Calu3 (cell line): ENCODE results near the gene FAM124A. TPM values are rescaled to one million over a fixed set of nuclear protein-coding genes. Genes with fewer than 3 reads are reported as not detected.
"Not testable (repeated sequence)": the region's sequence is repeated elsewhere in the genome, so short reads cannot be mapped to it uniquely, and the experiment has no call there.

Source experiments
- BruUV-seq: library from RNA; stranded (reverse); fragments of 400-500 nt; replicated peaks from 2 replicates; lab custom pipeline; 2021; lab: Mats Ljungman, UMichigan
- CTCF ChIA-PET: fragments of 300-600 bp; sonication (Branson Sonifier 250); formaldehyde crosslinking; loops from one replicate; lab custom pipeline; 2022; ENCODE audit warnings: antibody characterized with exemption; lab: Charles Lee
- DNase-seq: peaks from one replicate; pipeline ENCODE4 v3.0.0; 2022
- H3K27ac Mint-ChIP-seq: one replicate; pipeline ENCODE4 v1.8.0; 2022; ENCODE audit warnings: mixed read lengths; ENCODE audit not compliant: unreplicated experiment
- H3K27me3 Mint-ChIP-seq: one replicate; pipeline ENCODE4 v1.8.0; 2022; ENCODE audit warnings: mixed read lengths; ENCODE audit not compliant: unreplicated experiment
- H3K36me3 Mint-ChIP-seq: one replicate; pipeline ENCODE4 v1.8.0; 2022; ENCODE audit warnings: mild to moderate bottlenecking, moderate library complexity, mixed read lengths; ENCODE audit not compliant: insufficient read depth, unreplicated experiment
- H3K4me1 Mint-ChIP-seq: one replicate; pipeline ENCODE4 v1.8.0; 2022; ENCODE audit warnings: mild to moderate bottlenecking, low read depth, mixed read lengths; ENCODE audit not compliant: unreplicated experiment
- H3K4me3 Mint-ChIP-seq: one replicate; pipeline ENCODE4 v1.8.0; 2022; ENCODE audit warnings: mild to moderate bottlenecking, low read depth, moderate library complexity, mixed read lengths; ENCODE audit not compliant: unreplicated experiment
- H3K9me3 Mint-ChIP-seq: one replicate; pipeline ENCODE4 v1.8.0; 2022; ENCODE audit warnings: low read depth, mixed read lengths; ENCODE audit not compliant: unreplicated experiment
- CTCF ChIP-seq: fragments of 200-600 bp; IDR thresholded peaks from one replicate; pipeline ENCODE4 v1.8.0; 2022; ENCODE audit warnings: antibody characterized with exemption; ENCODE audit not compliant: unreplicated experiment
- intact Hi-C: fragments of 100-400 bp; cut with micrococcal nuclease; formaldehyde crosslinking; loops from one replicate; pipeline ENCODE4 v1.10.0; 2022; ENCODE audit not compliant: unreplicated experiment
- total RNA-seq: library from RNA; stranded (reverse); gene quantifications from 2 replicates; pipeline ENCODE4 v1.2.3, GENCODE V29; 2022

FAM124A gene
- total RNA-seq, 1 experiment from 2014 or later = 0.12 TPM

DNA sequence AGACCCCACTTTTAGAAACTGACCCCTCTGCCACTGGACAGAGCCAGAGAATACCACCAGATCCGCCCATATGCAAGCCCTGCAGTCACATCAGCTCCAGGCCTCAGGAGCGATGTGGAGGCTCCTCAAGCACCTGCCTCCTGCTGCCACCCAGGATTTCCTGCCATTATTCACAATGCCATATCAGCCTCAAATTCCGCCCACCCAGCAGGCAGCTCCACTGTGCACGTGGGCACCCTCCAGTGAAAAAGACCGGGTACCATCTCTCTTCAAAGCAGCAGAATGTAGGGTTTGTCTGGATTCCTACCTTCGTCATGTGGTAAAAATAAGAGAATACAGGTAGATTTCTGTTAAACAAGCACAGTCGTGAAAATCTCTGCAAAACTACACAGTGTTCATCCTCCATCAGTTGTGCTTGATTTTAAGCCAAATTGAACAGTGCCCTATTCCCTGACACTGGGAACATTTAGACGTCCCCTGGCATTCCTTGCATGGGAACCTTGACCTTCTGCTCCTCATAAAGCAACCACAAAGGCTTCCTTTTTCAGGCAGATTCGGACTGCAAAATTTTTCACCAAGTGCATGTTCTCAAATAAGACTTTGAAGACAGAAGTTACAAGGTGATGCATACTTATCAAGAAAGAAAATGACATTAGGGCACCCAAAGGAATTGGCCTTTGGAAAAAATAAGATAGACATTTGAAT, 56.4 kb downstream of the FAM124A start:
- no peaks in the 10 kb centered on the region for H3K36me3 Mint-ChIP-seq

DNA sequence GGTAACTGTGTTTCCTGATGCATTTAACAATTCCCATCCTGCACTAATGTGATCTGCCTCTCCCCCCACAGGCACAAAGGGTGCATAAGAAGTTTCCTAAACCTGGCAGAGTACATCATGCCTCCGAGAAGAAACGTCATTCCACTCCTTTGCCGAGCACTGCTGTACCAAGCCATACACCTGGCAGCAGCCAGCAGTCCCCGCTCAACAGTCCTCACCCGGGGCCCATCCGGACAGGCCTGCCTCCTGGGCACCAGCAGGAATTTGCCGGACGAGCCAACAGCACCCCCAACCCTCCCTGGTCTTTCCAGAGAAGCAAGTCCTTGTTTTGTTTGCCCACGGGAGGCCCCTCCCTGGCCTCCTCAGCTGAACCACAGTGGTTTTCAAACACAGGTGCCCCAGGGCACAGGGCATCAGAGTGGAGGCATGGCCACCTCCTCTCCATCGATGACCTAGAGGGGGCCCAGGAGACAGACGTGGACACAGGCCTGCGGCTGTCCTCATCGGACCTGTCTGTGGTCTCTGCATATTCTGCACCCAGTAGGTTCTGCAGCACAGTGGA, 58.3 kb downstream of the FAM124A start:
- intact Hi-C loops = no loop called here
- no peak for DNase-seq
- Mint-ChIP-seq H3K27me3 (no peaks in the 10 kb centered on the region), H3K4me1 (no peaks in the 10 kb centered on the region), H3K9me3 (no peaks in the 10 kb centered on the region), H3K36me3 (no peaks in the 10 kb centered on the region), H3K4me3 (no peak overlapping the region), H3K27ac (no peak overlapping the region)
- no peak for TF ChIP-seq CTCF
- BruUV-seq = no TSS peak
- CTCF ChIA-PET = no interaction called here

More for the DNA sequence above, 56.4 kb downstream of the FAM124A start:
- DNase-seq = no peak
- CTCF ChIA-PET = no interaction called here
- intact Hi-C loops = no loop called here
- H3K27ac Mint-ChIP-seq = no peak overlapping the region
- BruUV-seq = no TSS peak
- TF ChIP-seq CTCF = no peak
- H3K27me3 Mint-ChIP-seq = no peaks in the 10 kb centered on the region
- no peaks in the 10 kb centered on the region for H3K4me1 Mint-ChIP-seq
- H3K4me3 Mint-ChIP-seq = no peak overlapping the region
- no peaks in the 10 kb centered on the region for H3K9me3 Mint-ChIP-seq

- H3K36me3 Mint-ChIP-seq = no peaks in the 10 kb centered on the region
- H3K4me1 Mint-ChIP-seq = no peaks in the 10 kb centered on the region
- intact Hi-C loops = no loop called here
Observed at GRCh38 chr13:51282322-51282721, 60.1 kb downstream of the FAM124A start.

DNA sequence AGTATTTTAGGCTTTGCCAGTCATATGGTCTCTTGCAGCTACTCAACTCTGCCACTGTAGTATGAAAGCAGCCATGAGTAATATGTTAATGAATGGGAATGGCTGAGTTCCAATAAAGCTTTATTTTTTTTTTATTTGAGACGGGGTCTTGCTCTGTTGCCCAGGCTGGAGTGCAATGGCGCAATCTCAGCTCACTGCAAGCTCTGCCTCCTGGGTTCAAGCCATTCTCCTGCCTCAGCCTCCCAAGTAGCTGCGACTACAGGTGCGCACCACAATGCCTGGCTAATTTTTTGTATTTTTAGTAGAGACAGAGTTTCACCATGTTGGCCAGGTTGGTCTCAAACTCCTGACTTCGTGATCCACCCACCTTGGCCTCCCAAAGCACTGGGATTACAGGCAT, 60.7 kb downstream of the FAM124A start:
- CTCF ChIA-PET = interaction anchor here (0.6 kb wide), 1 partner anchor 545 kb away, joined by 4 read pairs; no protein-coding TSS in a partner anchor
- not testable (repeated sequence) for BruUV-seq

More at GRCh38 chr13:51282322-51282721, 60.1 kb downstream of the FAM124A start:
- CTCF ChIA-PET = interaction anchor here (0.6 kb wide), 1 partner anchor 575 kb away, joined by 3 read pairs; no protein-coding TSS in a partner anchor
- no peaks in the 10 kb centered on the region for H3K9me3 Mint-ChIP-seq
- H3K4me3 Mint-ChIP-seq = no peak overlapping the region
- no peak for DNase-seq
- no peaks in the 10 kb centered on the region for H3K27me3 Mint-ChIP-seq
- H3K27ac Mint-ChIP-seq = no peak overlapping the region
- TF ChIP-seq CTCF = no peak
- BruUV-seq = no TSS peak

More for the DNA sequence above, 60.7 kb downstream of the FAM124A start:
- H3K4me3 Mint-ChIP-seq, H3K27ac Mint-ChIP-seq, H3K36me3 Mint-ChIP-seq, intact Hi-C loops, H3K27me3 Mint-ChIP-seq, DNase-seq, H3K9me3 Mint-ChIP-seq, H3K4me1 Mint-ChIP-seq: not testable (repeated sequence)
